ENCODE measurements around the gene ADGRL2.

ADGRL2 gene

DNA sequence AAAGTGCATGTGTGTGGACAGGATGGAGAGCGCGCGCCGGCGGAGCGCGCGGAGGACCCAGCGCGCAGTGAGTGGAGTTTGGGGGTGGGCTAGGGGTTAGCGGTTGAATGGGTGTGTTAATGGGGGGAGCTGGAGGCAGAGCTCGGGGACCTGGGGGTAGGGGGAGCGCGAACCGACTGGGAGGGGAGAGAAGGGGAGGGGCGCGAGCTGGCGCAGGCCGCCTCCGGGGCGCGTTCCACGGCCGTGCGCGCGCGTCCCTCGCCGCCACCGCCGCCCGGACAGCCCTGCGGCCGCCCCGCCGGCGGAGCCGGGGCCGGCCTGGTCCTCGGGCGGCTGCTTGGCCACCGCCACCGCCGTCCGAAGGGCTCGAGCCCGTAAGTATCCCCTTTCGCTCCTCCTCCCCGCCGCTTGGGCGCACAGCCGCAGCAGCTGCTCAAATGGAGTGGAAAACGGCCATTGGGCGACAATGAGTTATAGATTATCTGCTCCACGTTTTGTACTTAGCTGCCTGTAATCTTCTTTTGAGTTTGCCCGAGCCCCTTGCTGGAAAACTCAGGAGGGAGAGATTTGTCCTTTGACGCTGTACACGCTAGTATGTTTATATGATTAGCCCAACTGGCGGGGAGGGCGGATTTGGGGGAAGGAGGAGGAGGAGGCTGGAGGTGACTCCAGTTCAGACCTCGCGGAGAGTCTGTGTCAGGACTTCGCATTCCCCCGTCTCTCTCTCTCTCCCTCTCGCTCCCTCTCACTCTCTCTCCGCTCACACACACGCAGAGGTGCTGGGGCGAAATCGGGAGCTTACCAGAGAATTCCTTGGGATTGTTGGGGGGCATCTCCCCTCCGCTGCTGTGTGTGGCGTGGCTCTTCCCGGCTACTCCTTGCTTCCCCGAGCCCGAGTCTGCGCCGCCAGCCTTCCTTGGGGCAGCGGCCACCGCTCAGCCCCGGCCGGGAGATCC lies at the start of gene ADGRL2:
Gene ADGRL2 (plus strand): TSS at position 240 of the 956 bp plus-strand sequence. CDS start 36,051 bp downstream, outside the sequence.
- DNase-seq = no peak

DNA sequence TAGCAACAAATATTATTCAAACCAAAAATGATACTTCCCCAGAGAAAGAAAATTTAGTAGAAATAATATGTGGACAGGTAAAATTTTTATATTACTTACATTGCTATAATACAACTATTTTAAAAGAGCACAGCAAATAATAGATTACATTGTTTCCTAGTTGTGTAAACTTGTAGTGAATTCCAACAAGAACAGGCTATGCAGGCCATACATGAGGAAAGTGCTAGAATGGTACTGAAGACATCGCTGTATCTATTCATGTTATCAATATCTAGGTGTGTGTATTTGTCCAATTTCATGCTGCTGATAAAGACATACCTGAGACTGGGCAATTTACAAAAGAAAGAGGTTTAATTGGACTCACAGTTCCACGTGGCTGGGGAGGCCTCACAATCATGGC lies 47.9 kb upstream of the ADGRL2 start:
- no peak for DNase-seq

DNA sequence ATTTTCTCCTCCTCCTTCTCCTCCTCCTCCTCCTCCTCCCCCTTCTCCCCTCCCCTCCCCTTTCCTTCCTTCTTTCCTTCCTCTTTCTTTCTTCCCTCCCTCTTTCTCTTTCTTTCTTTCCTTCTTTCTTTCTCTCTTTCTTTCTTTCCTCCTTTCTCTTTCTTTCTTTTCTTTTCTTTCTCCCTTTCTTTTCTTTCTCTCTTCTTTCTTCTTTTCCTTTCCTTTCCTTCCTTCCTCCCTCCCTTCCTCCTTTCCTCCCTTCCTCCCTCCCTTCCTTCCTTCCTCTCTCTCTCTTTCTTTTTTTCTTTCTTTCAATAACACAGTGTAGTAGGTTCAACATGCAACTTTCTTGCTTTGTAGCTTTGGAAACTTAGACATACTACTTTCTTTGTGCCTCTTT lies 46.3 kb upstream of the ADGRL2 start:
- no peak for DNase-seq

DNA sequence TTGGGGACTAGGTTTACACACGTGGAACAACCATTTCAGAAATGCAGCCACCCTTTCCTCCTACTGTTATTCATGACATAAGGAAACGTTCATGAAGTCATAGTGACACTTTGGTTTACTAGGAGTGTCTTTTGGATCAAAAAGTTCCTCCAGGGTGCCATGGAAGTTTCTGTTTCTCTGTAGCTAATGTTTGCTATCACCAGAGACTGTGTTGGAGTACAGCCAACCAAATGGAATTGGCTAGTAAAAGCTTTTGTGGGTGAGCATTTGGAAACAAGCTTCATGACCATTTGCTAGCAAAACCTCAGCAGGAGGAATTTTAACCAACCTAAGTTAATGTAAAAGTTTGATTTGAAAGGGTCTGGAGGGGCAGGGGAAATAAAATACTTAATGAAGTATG lies 43.9 kb upstream of the ADGRL2 start:
- DNase-seq = no peak

DNA sequence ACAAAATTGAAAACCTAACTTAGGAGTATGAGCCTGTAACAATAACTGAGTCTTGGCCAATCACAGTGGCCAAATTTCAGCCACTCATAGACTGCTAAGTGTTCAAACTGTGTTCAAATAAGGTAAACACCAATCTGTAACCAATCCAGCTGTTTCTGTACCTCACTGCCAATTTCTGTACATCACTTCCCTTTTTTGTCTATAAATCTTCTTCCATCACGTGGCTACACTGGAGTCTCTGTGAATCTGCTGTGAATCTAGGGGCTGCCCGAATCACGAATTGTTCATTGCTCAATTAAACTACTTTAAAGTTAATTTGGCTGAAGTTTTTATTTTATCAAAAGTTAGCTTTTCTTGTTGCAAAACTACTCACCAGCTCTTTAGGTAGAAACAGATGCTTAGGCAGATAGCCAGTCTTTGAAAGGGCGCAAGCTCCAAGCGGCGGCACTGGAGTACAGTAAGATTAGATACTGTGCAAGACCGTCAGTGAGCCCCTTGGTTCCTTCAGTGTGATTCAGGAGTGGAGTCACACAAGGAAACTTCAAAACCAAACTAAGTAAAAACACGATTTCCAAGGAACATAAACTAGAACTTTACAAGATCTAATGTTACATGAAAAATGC lies 43.2 kb upstream of the ADGRL2 start:
- DNase-seq = no peak

DNA sequence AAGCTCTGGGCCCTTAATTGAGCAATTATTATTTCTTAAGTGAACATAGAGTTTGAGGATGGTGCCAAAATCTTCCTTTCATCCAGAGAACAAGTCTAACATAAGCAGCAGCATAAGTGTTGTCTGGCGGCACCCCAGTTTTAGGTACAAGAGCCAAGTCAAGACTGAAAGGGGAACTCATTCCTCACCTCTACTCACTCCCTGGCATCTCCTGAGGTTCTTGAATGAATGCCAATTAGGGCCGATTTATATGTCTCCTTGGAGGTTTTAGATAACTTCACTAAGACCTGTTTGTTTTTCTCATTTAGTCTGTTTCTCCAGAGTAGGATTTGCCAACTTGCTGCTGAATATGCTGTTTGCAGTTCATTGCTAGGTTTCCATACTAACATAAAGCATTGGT lies 42.6 kb upstream of the ADGRL2 start:
- no peak for DNase-seq

DNA sequence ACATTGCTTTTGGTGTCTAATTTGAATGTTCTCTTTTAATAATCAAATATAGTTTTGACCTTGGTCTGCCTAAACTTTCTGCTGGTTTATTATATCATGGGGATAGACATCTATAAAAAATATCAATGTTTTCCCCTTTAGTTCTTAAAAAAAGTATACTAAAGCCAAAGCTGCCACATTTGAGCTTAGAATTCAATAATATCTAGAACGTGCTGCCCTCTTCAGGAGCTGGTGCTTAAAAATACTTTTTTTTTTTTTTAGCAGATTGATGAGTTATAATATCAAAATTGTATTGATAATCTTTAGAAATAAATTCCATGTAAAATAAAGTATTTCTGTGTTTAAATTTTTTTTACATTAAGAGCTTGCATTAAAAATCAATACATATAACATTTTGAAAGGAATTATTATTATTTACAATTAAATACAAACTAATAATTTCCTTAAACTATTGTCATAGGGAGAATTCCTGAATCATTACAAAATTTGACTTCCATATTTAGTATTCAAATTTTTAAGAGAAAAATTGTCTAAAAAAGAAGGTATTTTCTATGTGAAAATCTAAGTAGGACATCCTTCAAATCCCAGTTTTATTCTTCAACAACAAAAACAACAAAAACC lies 40.1 kb upstream of the ADGRL2 start:
- no peak for DNase-seq

DNA sequence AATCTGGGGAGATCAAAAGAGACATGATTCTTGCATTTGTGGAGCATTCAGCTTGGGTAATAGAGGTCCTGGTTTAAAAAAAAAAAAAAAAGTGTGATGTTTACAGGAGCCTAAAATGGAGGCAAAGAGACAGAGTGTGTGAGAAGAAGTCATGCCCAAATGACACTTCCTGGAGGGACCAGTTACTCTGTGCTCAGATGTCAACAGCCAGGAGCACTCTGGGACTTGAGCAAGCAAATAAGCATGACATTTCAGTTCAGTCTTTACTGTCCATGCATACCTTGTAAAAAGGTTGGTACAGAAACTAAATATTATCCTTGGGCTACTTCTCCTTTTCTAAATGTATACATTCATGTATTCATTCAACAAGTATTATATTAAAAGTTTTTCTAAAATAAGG lies 25.2 kb upstream of the ADGRL2 start:
- DNase-seq = no peak

DNA sequence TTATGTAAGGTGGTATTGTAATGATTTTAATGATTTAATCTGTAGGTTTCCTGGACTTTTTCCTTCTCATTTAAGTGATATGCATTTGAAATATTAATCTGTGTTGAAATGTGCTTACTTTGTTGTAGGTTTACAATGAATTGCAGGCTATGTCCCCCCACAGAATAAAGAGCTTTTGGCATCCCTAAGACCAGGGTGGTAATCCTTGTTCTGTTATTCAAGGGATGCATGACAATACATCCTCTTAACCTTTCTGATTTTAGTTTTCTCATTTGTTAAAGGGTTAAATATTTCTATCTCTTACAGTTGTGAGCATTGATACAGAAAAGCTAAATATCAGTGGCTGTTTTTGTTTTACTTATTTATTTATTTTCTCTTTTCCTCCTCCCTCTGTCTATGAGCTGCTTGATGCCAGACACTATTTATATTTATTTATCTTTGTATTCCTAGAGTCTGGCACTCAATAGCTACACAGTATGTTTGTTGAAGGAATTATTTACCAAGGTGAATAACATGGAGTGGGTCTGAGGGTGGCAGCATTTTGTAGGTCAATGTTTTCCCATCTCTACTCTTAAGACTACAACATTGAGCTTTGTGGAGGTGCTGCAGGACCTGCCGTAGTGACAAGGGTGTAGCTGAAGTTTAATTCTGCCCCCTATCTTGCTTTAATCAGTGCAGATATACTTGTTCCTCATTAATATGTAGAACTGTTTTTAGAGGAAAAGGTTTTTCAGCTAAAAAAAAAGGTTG lies 19.9 kb upstream of the ADGRL2 start:
- no peak for DNase-seq

DNA sequence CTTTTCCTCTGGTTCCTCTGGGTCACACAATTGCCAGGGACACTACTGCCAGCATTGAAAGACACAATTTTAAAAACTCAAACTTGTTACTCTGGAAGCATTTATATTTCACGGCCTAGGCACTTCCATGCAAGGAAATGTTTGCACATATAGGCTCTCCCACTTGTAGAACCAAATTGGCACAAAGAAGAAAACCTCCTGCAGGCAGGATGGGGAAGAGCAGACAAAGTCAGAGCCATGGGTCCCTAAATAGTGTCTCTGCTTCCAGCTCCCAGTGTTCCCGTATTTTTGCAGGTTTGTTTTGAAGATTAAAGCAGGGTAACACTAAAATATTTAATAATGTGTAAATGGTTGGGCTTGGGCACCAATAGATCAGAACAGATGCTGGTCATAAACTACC lies 19.0 kb upstream of the ADGRL2 start:
- no peak for DNase-seq

DNA sequence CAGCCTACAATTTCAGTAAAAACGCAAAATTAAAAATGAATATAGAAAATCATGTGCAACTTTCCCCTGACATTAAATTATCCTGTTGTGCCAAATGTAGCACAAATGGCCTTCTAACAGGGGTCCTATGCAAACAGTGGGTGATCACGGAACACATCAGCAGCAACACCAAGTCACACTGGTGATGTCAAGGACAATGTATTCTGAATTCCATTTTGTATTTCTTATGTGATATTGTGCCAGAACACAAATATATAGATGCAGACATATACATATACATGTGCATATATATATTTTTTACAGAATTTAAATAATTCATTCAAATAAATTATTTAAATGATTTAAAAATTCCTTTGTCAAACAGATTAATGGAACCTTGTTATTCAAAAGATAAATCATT lies 8.6 kb upstream of the ADGRL2 start:
- DNase-seq = no peak

DNA sequence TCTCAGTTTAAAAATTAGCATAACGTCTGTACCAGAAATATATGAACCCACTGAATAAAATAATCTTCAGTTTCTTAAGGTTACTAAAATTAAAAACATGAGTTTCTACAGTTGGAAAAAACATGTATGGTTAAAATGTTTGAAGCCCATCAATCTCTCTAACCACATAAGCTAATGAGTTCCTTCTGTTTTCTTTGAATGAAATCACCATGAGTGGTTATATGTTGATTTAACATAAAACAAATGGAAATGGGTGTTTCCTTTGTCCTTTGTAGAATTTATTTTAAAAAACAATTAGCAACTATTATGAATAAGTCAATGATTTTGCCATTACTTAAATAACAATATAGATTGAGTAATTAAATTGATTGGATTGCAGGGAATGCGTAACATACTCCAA lies 3.0 kb upstream of the ADGRL2 start:
- no peak for DNase-seq

DNA sequence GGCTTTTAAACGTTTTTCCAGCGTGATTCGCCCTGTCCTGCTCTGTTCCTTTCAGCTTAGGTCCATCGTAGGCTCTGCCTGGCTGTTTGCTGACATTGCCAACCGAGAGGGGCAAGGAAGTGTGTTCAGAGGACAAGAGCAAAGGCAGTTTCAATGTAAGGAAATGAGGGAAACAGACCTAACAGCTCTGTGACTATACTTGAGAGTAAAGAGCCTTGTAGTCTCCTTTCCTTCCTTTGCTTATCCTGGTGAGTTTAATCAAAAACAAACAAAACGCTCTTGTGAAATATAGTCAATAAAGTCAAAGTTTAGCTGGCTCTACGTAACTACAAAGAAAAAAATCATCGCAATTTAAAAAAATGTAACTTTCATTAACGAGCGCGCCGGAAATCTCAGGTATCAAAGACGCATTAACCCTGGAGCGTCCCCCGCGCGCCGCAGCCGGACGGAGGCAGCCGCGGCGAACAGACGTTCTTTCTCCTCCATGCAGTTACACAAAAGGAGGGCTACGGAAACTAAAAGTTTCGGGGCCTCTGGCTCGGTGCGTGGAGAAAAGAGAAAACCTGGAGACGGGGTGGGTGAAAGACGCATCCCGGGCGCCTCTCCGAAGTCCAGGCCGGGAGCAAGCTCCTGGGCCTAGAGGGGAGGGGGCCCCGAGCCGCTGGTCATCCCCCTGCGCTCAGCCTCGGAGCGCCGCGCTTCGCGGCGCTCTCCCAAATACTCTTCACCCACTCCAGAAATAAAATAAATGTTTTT lies 617 bp upstream of the ADGRL2 start:
- no peak for DNase-seq

DNA sequence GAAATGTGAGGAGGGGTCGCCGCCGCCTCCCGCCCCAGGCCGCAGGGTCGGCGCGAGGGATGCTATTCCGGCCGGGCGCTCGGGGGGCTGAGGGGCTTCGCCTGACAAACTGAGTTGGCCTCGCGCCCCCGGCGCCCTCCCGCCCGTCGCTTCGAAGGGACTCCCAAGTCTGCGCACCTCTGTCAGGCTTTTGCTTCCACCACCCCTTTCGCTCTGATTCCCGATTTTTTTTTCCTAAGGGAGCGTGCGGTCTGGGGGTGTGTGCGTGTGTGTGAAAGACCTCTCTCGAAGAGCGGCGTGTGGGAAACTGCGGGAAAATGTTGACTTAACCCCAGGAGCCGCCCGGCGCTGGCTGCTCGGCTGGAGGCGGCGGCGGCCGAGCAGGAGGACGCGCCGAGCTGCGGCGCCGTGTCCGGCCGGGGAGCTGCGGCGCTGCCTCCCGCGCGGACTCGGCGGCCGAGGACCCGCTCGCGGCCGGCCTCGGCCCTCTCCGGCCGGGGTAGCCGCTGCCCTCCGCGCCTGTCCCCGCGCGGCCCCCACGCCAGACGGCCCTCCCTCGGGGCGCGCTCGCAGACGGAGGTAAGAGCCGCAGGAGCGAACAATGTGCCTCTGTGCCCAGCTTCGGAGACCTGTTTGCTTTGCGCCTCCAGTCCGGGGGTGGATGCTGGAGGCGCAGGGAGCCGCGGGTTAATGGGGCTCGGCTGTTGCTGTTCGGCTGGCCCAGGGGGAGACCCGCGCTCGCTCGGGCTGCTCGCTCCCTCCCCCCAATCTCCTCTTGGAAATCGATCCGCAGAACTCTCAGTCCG lies 1.1 kb downstream of the ADGRL2 start:
- no peak for DNase-seq

DNA sequence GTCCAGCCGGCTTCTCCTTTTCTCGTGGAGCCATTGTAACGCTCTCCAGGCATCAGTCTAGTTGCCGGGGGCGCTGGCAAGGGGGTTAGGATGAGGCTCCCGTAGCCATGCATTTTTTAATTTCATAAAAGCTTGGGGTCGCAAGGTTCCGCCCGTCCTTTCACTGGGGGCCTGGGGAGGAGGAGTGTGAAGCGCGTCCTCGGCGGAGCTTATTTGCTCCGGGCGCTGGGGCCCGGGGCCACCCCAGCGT lies 1.6 kb downstream of the ADGRL2 start:
- no peak for DNase-seq

DNA sequence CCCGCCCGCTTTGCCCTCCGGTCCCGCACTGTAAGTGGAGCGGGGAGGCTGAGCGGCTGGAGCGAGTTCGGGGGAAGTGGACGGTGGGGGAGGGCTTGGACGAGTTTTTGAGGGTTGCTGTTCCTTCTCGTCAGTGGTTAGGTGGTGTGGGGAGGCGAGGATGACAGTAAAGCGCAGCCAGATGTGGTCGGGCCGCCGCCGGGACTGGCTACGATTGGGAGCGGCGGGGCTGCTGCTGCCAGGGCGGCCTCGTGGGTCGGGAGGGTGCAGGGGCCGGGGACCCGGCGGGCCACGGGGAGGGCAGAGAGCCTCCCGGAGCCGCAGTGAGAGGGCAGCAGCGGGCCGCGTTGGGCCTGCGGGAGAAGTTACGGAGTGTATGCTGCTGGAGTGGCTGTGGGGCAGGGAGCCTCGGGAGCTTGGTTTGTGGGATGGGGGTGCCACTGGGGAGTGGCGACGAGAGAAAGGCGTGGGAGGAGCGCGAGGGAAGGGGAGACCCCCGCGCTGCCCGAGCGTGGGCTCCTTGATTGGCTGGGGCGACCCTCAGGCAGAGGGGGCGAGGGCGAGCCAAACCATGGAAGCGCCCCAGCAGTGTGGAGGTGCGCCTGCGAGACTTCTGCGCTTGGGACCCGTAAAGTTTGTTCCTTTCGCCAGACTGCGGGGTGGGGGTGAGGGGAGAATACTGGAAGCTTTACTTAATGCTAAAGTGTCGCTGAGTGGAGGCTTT lies 2.1 kb downstream of the ADGRL2 start:
- DNase-seq = no peak

DNA sequence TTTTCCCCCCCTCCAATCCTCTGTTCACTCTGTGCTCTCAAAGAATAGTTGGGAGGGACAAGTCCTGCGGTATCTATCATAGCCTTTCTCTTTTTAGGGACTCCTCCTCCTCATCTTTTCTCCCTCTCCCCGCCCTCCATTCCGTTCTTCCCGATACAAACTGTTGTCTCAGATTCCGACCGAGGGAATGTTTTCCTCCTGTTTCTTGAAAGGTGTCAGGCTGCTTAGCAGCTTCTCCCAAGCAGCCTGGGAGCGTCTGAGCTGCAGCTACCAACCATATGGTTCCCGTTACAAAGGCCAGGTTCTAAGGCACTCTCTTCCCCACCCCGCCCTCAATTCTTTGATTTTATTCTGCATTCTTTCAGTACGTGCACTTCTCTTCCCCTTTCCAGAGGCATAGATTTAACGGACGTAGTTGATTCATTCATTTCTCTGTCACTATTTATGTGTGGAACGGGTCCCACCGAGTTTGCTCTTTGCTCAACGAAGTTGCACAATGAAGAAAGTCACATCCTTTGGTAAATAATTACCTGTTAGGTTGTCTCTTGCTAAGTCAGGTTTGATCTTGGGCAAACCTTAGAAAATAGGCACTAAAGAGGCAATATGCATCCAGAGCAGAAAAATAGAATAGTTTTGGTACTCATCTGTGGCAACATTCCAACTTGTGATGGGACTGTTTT lies 2.8 kb downstream of the ADGRL2 start:
- DNase-seq = no peak

DNA sequence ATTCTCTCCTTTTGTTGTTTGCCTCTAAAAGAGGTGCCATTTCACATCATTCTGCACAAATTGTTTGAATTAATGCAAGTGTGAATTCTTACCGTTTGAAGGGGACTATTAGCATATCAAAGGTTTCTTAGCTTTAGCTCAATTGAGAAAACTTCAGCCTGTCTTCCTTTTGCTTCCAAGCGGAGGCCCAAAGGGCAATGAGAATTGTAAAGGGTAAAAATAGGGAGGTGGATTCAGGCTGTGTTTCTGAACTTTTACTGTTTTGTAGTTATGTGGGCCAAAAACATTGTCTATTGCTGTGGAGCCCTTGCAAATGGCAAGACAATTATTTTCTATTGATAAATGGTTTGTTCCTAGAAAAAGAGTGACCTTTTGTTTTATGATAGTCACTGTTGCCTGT lies 3.6 kb downstream of the ADGRL2 start:
- no peak for DNase-seq

DNA sequence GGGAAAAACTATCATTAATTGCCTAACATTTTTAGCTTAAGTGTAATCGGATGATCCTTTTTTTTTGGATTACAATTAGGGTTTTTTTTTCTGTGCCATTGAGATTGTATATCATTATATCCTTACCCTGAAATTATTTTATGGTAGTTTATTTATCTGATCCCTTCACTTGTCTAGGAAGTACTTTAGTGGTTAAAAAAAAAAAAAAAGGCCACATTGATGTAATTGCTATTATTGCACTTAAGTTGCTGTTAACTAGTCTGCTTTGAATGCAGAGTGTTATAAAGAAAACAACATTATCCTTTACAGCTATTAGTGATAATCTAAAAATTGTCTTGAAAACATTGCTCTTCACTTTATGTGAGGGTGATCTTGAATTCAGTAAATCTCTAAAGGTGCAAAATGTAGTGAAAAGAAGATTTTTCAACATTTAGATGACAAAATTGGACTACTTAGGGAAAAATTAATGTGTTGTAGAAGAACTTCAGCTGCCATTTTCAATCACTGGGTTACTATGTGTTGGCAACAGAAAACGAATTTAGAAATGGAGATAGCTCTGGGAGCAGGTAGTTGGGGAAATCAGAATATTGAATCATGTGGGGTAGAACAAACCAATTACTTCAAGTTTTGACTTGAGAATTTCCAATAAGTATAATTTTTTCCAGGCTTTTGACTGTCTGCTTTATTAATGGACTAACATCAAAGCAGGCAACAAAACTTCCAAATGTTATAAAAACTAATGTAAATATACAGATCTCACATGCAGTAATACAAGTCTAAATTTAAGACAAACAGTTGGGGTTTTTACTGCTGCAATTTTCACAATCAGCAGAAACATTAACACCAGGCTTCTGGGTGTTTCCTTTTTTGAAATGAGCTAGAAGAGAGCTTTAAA lies 5.0 kb downstream of the ADGRL2 start:
- DNase-seq = no peak

DNA sequence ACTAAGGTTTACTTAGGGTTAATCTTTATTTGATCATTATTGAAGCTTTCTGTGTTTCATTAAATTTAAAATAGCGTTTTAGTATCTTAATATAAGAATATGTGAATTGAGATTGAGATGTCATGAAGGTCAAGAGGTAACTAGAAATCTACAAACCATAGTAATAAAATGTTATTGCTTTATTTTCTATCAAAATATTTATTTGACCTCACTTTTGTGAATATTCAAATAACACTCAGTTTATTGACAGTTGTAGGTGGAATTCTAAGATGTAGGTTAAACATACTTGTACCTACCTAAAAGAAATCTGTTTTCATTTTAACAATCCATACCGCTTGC lies 5.7 kb downstream of the ADGRL2 start:
- no peak for DNase-seq
